DOHH2 (cell line): ENCODE measurements around the gene DCLRE1A.

Experiments used
- EZH2phosphoT487 ChIP-seq: fragments of 200-600 bp; sonication (generic); IDR thresholded peaks from 2 replicates; pipeline ENCODE4 v1.6.1; 2017; ENCODE audit warnings: borderline replicate concordance, mild to moderate bottlenecking, antibody characterized with exemption, low read length, moderate library complexity, mixed read lengths
- TF ChIP-seq, protein P1 (sequence below): fragments of 200-600 bp; sonication (generic); IDR thresholded peaks from one replicate; pipeline ENCODE4 v1.5.1; 2014; ENCODE audit warnings: antibody characterized with exemption, mild to moderate bottlenecking, low read depth, low read length; ENCODE audit not compliant: poor library complexity, severe bottlenecking

DNA sequence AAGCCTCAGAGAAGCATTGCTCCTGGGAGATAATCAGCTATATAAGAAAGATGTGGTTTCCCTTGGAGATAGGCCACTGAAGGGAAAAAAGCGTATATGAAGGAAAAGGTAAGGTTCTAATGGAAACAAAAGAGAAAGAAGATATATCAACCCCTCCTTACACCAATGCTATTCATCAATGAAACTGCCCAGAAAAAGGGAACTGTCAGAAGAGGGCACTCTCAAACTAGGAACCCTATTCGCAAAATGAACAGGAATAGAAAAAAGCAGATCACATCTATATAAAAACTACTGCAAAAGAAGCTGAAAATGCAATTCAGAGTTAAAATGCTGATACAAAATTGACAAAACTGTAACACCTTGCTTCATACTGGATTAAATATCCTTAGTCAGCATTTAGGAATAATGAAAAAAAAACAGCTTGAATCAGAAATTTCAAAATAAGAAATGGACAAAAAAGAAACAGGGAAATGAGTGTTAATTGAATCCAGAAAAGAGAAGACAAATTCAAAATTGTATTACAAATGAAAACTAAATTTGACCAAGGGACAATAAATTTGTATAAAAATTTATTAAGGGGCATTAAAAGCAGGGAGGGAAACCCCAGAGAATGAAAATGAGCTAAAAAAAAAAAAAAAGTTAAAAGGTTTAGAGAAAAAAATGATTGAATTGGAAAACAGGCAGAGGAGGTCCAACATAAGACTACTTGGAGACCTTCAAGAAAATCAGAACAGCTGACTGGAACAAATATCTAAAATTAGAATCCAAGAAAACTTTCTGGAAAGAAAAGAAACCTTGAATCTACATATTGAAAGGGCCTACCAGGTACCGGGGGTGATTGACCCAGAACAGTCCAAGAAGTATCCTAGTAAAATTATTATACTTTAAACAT, 18.5 kb upstream of the DCLRE1A start:
- TF ChIP-seq, protein P1, sequence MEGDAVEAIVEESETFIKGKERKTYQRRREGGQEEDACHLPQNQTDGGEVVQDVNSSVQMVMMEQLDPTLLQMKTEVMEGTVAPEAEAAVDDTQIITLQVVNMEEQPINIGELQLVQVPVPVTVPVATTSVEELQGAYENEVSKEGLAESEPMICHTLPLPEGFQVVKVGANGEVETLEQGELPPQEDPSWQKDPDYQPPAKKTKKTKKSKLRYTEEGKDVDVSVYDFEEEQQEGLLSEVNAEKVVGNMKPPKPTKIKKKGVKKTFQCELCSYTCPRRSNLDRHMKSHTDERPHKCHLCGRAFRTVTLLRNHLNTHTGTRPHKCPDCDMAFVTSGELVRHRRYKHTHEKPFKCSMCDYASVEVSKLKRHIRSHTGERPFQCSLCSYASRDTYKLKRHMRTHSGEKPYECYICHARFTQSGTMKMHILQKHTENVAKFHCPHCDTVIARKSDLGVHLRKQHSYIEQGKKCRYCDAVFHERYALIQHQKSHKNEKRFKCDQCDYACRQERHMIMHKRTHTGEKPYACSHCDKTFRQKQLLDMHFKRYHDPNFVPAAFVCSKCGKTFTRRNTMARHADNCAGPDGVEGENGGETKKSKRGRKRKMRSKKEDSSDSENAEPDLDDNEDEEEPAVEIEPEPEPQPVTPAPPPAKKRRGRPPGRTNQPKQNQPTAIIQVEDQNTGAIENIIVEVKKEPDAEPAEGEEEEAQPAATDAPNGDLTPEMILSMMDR, result peak; percentile 48
- no peak for TF ChIP-seq EZH2phosphoT487
